SK-N-MC (cell line): Measurements from ENCODE around the gene CD24.

Experiments
- FOXP2 ChIP-seq: optimal IDR thresholded peaks from 2 replicates; pipeline ENCODE3; 2011; ENCODE audit warnings: mild to moderate bottlenecking, moderate library complexity; ENCODE audit not compliant: insufficient read depth; ENCODE audit errors: extremely low read length, control extremely low read depth
- POLR2AphosphoS5 ChIP-seq: IDR thresholded peaks from 2 replicates; pipeline ENCODE4 v1.6.1; 2012; ENCODE audit warnings: mild to moderate bottlenecking, low read depth, low read length, borderline replicate concordance

GRCh38 chr6:106927531-106928398 is 46.8 kb downstream of the CD24 start:
- TF ChIP-seq FOXP2 (no peak), POLR2AphosphoS5 (no peak)
